ENCODE measurements around the gene C1orf74.

Gene C1orf74

DNA sequence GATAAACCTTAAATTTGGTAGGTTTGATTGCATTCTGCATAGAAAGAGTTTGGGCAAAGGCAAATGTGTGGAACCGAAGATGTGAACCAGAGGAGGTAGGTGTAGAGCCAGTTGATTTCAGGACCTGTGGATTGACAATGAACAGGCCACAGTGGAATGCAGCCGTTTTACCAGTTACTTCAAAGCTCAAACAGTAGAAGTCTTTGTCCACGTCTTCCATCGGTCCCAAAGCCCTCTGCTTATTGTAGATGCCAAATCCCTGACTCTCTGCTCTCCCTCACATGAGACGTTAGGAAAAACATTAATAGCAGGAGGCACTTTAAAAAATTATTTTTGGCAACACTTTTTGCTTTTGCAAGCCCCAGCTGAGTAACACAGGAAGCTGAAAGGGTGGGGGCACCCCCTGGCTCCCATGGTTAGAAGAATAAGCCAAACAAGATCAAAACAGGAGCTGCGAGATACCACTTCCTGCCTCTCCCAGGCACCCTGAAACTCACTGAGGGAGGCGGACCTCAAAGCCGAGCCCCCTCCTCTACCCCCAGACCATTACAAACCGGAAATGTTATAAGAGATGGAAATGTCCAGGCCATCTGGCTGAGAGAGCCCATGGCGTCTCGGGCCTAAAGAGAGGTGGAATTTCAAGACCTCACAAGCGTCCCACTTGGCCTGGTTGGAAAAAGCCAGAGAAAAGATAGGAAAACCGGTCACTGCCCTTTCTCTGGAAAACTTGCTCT lies 15.0 kb downstream of the C1orf74 start:
- DNase-seq = peak; percentile 65

DNA sequence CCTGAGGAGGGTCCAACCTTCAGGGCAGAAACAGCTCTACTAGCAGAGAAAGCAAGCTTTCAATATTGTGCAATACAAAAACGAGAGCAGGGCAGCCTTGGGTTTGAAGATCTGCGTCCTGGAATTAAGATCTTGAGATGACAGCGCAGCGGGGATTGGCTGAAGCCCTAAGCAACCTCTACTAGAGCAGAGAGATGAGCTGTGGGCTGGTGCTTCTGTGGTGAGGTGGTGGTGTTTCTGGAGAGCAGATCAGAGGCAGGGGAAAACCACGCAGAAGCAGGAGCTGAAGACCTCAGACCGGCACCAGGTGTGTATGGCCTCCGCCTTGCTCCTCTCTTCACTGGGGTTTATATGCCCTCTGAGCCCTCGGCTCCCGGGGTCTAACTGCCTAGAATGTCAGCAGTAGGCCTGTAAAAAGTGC lies 16.0 kb downstream of the C1orf74 start:
- no peak for DNase-seq

DNA sequence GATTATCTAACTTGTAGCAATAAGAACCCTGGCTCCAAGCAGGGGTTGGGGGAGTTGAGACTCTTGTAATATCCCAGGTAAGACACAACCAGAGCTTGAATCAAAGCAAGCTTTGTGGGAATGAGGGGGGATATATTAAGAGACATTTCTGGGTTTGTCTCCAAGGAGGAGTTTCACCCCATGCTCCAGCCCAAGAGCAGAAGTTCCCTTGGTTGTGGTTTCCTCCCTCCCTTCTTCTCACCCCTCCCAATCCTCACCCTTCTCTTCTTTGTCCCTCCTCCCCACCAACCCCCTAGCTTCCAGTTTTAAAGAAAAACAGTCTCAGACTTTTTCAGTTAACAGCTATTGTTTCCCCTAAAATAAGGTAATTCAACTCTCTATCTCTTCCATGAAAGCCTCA lies 16.7 kb downstream of the C1orf74 start:
- DNase-seq = no peak

DNA sequence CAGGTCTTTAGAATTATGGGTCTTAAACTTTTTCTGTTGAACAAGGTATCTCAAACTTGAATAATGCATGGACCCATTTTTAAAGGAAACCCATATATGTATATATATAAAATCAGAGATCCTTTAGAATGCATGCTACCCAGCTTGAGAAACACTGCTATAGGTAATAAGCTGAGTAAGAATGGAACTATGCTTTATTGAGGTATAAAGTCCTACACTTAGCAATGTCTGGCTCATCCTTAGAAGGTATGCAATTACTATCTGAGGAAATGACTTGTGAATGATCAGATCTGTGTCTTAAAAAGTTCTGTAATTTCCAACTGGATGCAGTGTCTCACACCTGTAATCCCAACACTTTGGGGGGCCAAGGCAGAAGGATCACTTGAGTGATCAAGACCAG lies 17.3 kb downstream of the C1orf74 start:
- no peak for DNase-seq

DNA sequence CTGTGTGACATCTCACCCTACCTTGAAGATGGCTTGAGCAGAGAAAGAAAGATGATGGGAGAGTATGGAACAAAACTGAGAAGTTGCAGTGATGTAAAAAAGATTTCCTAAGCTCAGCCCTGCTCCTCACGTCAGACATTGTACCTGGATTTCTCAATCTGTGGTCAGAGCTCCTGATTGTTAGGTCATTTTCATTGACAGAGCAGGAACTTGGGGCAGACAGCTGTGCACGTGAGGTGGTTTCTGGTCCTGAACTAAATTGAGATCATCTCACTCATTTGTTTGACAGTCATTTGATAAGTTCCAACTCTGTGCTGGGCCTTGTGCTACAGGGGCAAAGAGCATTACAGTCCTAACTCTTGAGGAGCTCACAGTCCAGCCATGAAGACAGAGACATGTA lies 18.3 kb downstream of the C1orf74 start:
- DNase-seq = no peak

DNA sequence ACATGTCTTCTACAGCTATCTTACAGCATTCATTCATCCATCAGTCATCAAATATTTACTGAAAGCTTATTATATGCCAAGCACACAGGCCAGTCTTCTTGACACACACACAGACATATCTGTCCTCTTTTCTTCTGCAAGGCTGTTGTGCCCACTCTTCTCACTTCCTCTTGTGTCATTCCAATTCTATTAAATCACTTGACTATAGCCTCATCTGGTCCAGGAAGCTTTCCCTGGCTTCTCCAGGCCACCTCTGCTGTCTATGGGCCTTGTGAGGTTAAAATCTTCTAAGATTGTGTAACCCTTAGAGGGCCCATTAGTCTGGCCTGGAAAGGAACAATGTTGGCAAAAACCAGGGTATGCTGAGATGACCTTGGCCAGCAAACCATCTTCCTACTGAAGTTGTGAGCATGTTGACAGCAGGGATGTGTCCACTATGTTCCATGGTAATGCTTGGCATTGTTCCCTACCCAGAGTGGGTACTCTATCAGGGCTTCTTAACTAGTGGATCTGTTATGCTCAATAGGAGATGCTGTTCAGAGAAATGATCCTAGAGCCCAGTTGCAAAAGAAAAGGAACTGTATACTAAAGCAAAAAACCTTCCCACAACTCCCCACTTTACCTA lies 23.2 kb downstream of the C1orf74 start:
- no peak for DNase-seq

DNA sequence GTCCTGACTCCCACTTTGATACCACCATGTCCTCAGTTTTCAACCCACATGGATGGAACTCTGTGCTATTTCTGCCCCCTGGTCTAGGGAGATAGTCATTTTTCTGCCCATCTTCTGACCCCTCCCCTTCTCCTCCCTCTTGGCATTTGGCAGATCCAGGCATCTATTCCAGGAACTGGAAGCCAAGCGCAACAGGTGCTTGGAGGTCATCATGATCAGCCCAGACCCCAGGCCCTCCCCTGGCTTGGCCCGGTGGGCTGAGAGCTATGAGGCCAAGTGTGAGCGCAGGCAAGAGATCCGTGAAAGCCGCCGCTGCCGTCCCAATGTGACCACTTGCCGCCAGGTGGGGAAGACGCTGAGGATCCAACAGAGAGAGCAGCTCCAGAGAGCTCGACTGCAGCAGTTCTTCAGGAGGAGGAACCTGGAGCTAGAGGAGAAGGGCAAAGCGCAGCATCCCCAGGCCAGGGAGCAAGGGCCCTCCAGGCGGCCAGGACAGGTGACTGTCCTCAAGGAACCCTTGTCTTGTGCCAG lies 24.5 kb downstream of the C1orf74 start:
- DNase-seq = no peak

DNA sequence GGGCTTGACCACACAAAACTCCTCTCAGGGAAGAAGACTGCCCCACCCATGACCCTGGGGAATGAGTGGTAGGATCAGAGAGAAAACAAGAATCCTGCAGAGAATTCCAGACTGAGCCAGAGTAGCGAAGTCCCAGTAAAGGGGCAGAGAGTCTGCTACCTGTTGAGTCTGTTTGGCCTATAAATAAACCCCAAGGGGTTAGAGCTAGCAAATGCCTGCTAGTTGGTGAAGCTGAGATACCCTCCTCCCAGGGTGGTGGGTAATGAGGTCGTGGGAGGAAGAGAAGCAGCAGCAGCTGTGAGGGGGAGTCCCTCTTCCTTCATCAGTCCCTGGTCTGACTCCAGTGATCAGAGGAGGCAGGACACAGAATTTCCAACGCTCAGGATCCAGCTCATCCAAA lies 26.0 kb downstream of the C1orf74 start:
- DNase-seq = no peak

DNA sequence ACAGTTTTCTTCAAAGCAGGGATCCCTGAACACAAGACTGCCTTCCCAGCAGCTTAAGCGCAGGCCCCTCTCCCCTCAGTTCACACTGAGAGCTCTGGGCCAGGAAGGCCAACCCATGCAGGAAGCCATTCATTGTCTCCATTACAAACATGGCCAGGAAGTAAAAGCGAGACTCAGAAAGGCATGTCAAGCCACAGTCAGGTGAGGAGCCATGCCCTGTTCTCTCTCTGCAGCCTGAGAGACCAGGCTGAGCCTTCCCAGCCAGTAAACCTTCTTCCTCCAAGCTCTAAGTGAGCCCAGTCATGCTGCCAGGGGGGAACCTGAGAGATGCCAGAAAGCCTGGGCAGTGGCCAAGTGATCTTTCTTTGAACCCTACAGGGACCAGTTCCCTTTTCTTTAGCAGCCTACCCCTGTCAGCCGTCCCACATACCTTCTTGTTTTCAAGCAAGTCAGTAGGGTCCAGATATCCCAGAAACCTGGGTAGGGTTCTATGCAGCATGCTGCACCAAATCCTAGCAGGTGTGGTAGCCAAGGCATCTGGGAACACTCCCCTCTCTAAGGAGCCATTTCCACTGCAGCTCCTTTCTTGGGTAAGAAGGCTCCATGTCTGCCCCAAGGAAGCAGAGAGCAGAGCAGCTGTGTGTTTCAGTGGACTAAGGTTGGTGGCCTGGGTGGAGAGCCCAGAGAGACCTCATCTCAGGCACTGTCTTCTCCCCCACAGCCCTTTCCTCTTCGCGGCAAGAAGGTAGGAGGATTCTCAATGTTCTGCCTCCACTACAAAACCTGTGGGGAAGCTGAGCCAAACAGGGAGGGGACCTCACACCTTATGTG lies 27.5 kb downstream of the C1orf74 start:
- DNase-seq = peak; percentile 40

- DNase-seq = peak; percentile 54
Observed at GRCh38 chr1:209755926-209756614, 28.3 kb downstream of the C1orf74 start, which contains the start of gene TRAF3IP3. Gene TRAF3IP3, plus strand, starts transcription at chr1:209756053. Its CDS starts 3,987 bp downstream, at chr1:209760040.

DNA sequence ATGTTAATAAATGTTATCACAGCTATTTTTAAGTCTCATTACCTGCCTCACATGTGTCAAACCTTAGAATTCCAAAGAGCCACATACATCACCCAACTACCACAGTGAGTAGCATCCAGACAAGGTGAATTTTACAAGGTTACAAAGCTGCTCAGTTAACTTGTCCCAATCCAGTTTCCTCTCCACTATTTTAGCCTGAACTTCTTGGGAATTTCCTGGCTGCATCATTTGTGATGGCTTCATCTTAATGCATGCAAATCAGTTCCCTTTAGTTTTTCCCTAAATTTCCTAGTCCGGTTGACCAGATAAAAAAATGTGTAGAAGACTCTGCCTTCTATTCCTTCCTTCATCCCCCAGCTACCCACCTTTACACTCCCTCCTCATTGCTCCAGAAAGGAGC lies 29.1 kb downstream of the C1orf74 start:
- DNase-seq = no peak

DNA sequence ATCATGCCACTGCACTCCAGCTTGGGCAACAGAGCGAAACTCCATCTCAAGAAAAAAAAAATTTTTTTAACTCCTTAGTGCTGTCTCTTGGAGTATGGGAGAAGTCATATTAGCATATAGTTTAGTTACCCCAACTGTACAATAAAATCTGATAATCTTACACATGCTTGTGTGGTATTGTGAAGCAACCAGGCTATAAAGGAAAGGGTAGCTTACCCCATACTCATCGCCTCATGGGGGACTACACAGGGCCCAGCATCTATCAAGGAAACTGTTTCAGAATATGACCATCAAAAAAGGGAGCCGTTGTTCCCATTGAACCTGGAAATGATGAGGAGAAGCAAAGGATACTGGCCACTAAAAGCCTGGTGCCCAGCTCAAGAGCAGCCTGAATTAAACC lies 31.5 kb downstream of the C1orf74 start:
- no peak for DNase-seq

DNA sequence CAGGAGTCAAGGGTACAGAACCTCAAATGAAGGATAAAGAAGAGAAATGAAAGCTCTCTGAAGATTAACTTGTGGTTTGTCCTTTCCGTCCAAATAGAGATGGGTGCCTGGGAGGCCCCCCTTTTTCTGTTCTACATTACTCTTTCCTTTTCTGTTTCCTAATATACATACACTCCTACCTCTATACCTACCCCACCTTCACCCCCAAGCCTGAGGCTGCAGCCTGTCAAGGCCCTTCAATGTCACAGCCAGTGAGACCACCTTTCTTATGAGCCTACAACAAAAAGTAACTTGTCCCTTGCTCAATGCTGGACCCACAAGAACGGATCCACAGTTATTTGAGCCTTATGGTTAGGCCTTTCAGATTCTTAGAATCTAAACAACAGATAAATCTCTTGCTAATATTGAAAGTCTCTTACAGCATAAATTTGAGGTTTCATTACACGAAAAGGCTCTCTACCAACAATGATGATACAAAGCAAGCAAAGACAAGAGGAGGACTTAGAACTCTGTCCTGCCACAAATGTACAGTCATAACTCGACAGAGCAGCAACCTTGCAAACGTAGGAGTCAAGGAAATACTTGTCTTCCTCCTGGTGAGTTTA lies 32.6 kb downstream of the C1orf74 start:
- DNase-seq = no peak

- no peak for DNase-seq
Observed at GRCh38 chr1:209749670-209750323, 34.6 kb downstream of the C1orf74 start.

DNA sequence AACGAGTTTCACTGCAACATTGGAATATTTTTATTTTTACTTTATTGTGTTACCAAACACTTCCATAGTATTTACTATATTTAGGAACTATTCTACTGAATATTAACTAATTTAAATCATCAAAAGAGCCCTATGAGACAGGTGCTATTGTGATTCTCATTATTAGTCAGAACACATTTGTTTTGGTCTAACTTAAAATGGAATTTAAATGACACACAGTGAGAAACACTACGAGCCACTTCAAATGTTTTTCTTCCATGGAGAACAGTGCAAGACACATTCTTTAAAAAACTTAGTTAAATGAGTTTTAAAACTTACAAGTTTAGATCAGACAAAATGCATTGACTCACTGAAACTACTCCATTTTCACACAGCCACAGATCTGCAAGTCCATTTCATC lies 35.2 kb downstream of the C1orf74 start:
- DNase-seq = no peak

- DNase-seq = no peak
Observed at GRCh38 chr1:209748620-209749019, 35.7 kb downstream of the C1orf74 start.

DNA sequence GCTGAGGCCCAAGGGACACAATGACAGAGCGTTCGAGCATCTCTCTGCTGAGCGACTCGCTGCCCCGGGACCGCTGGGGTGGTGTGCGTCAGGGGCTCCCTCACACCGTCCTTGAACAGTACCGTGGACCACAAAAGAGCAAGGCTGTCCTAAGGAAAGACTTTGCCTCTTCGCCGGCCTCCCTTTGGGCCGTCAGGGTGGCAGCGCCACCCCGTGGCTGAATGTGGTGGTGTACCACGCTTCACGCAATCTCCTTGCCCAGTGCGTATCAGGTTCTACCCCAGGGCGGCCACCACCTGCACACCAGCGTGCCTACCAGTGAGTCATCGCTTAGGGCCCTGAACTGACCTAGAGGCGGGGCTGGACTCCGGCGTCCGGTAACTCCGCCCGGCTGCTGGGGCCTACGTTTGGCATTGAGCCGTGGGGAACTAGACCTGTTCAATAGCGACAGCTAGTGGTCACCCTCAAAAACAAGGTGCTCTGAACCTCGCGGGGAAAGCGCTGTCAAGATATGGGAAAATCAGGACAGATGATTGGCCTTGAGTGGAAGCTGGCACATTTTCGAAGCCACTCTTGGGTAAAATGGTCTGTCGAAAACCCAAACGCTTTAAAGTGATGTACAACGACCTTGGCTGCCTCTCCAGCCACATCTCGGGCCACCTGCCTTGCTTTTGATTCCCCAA lies 36.6 kb downstream of the C1orf74 start:
- DNase-seq = peak; percentile 87

DNA sequence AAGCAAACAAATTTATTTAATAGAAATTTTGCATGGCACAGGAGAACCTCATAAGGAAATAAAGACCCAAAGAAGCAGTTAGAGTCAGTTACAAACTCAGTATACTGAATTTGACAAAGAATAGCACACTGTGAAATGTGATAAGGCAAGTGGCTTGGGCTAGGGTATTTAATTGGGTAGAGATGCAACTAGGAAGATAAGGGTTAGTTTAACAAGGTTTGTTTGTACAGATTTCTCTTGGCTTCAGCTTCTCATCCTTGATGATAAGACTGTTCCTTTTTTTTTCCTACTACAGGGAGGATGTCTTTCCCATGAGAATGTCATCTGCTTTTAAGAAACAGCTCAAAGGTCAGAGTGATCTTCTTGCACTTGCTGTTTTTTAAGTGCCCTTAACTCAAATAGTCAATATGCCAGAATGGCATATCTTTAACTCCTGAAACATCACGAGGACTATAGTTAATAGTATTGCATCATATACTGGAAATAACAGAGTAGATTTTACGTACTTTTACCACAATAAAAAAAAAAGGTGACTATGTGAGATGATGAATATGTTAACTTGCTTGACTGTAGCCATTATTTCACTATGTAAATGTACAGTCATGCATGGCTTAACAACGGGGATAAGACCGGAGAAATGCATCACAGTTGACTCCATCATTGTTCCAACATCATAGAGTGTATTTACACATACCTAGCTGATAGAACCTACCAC lies 37.8 kb downstream of the C1orf74 start:
- no peak for DNase-seq

DNA sequence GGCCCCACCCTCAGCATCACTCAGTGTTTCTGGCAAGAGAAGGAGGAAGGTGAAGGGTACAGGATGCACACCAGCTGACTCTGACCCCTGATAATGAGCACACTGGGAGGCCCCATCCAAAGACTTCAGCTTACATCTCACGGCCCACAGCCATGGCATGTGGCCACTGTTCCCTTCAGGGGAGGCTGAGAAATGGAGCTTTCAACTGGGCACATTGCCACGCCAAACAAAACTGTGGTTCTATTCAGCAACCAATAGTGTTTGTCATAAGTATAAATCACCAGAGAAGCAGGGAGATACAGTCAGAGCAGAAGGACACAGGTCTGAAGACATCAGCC lies 41.2 kb downstream of the C1orf74 start:
- DNase-seq = peak; percentile 33

- DNase-seq = no peak
Observed at GRCh38 chr1:209742409-209743144, 41.8 kb downstream of the C1orf74 start.

All from femur (tissue), 1 donor.